Measurements from ENCODE around the gene CHI3L1. TPM values are rescaled to one million over a fixed set of nuclear protein-coding genes. Genes with fewer than 3 reads are reported as not detected.

Gene CHI3L1
- total RNA-seq, 1 donor = 3.0 TPM

Other genes with a start within 250 kb of the CHI3L1 start
- gene ADIPOR1, start 228.4 kb downstream of the CHI3L1 start, total RNA-seq (ENCODE audit: low replicate concordance) = 30.4 and 104 TPM in 2 replicates
- 22.9 and 34.6 TPM in 2 replicates for gene CYB5R1, start 219.4 kb downstream of the CHI3L1 start, total RNA-seq (ENCODE audit: low replicate concordance)
- 76.2 and 118 TPM in 2 replicates for gene TMEM183A, start 179.3 kb downstream of the CHI3L1 start, total RNA-seq (ENCODE audit: low replicate concordance)
- gene PPFIA4, start 160.2 kb downstream of the CHI3L1 start, total RNA-seq (ENCODE audit: low replicate concordance) = 1.3 and 10.0 TPM in 2 replicates
- gene MYOG, start 100.7 kb downstream of the CHI3L1 start, total RNA-seq (ENCODE audit: low replicate concordance) = not detected in 2 replicates
- 0.72 and 6.5 TPM in 2 replicates for gene ADORA1, start 59.0 kb downstream of the CHI3L1 start, total RNA-seq (ENCODE audit: low replicate concordance)
- 0.08 TPM in 1 of 2 replicates, not detected in the other for gene MYBPH, start 10.9 kb downstream of the CHI3L1 start, total RNA-seq (ENCODE audit: low replicate concordance)
- not detected in 2 replicates for gene CHIT1, start 43.0 kb upstream of the CHI3L1 start, total RNA-seq (ENCODE audit: low replicate concordance)
- 16.7 and 18.2 TPM in 2 replicates for gene BTG2, start 118.8 kb upstream of the CHI3L1 start, total RNA-seq (ENCODE audit: low replicate concordance)
- 6.6 and 9.1 TPM in 2 replicates for gene FMOD, start 164.4 kb upstream of the CHI3L1 start, total RNA-seq (ENCODE audit: low replicate concordance)